IMR-90 (cell line): ENCODE results near the gene KRTAP4-8. TPM values are rescaled to one million over a fixed set of nuclear protein-coding genes. Genes with fewer than 3 reads are reported as not detected.

Source experiments
- ATAC-seq: fragments of 200-7000 bp; cut with Tn5 transposase; 2 replicates; pipeline ENCODE4 v1.9.1; 2020; ENCODE audit warnings: low read depth, mild to moderate bottlenecking, moderate library complexity
- BruUV-seq: library from RNA; stranded (reverse); fragments of 400-500 nt; replicated peaks from 2 replicates; lab custom pipeline; 2021; lab: Mats Ljungman, UMichigan
- CTCF ChIA-PET: fragments of 300-600 bp; formaldehyde crosslinking; extraction: SDS; loops from one replicate; lab custom pipeline; 2021; ENCODE audit warnings: antibody characterized with exemption; lab: Yijun Ruan, JAX
- POLR2A ChIA-PET: fragments of 300-600 bp; sonication (Branson Sonifier 250); formaldehyde crosslinking; loops from one replicate; lab custom pipeline; 2022; ENCODE audit warnings: antibody characterized with exemption; ENCODE audit not compliant: unreplicated experiment; lab: Charles Lee
- DNase-seq: peaks from one replicate; pipeline ENCODE4 v3.0.0; 2013
- H2AFZ ChIP-seq: replicated peaks from 2 replicates; pipeline ENCODE3; 2013; ENCODE audit warnings: low read length, mild to moderate bottlenecking; ENCODE audit not compliant: poor library complexity
- H2AK5ac ChIP-seq: 2 replicates; pipeline ENCODE4 v1.6.1; 2013; ENCODE audit warnings: low read depth, low read length, inconsistent platforms
- H2AK9ac ChIP-seq: replicated peaks from 2 replicates; pipeline ENCODE3; 2013; ENCODE audit warnings: mild to moderate bottlenecking, low read depth, low read length, moderate library complexity; ENCODE audit not compliant: poor library complexity
- H2BK120ac ChIP-seq: 2 replicates; pipeline ENCODE4 v1.6.1; 2013; ENCODE audit warnings: low read depth, low read length, inconsistent platforms
- H2BK15ac ChIP-seq: 3 replicates; pipeline ENCODE4 v1.6.1; 2013; ENCODE audit warnings: low read depth, low read length, inconsistent platforms
- H2BK20ac ChIP-seq: 2 replicates; pipeline ENCODE4 v1.6.1; 2013; ENCODE audit warnings: low read depth, mild to moderate bottlenecking, inconsistent platforms, low read length, moderate library complexity
- H2BK5ac ChIP-seq: 2 replicates; pipeline ENCODE4 v1.6.1; 2013; ENCODE audit warnings: mild to moderate bottlenecking, low read depth, low read length, inconsistent platforms; ENCODE audit not compliant: poor library complexity, severe bottlenecking
- H3K14ac ChIP-seq: replicated peaks from 2 replicates; pipeline ENCODE4 v1.6.1; 2013; ENCODE audit warnings: low read depth, low read length, inconsistent platforms
- H3K18ac ChIP-seq: 2 replicates; pipeline ENCODE4 v1.6.1; 2013; ENCODE audit warnings: low read depth, low read length, control low read depth
- H3K23ac ChIP-seq: 2 replicates; pipeline ENCODE4 v1.6.1; 2013; ENCODE audit warnings: low read depth, low read length, inconsistent platforms
- H3K27ac ChIP-seq: 2 replicates; pipeline ENCODE4 v1.5.1; 2013; ENCODE audit warnings: mild to moderate bottlenecking, control low read depth, low read length; ENCODE audit not compliant: insufficient read depth
- H3K27me3 ChIP-seq: 2 replicates; pipeline ENCODE4 v1.6.1; 2013; ENCODE audit warnings: low read length; ENCODE audit not compliant: control insufficient read depth, insufficient read depth
- H3K36me3 ChIP-seq: 2 replicates; pipeline ENCODE4 v1.6.1; 2013; ENCODE audit warnings: low read length, mixed read lengths; ENCODE audit not compliant: control insufficient read depth, insufficient read depth
- H3K4ac ChIP-seq: 2 replicates; pipeline ENCODE4 v1.6.1; 2013; ENCODE audit warnings: low read depth, low read length, inconsistent platforms
- H3K4me1 ChIP-seq: 2 replicates; pipeline ENCODE4 v1.6.1; 2013; ENCODE audit warnings: low read length, mixed read lengths; ENCODE audit not compliant: control insufficient read depth, insufficient read depth
- H3K4me2 ChIP-seq: 2 replicates; pipeline ENCODE4 v1.6.1; 2013; ENCODE audit warnings: low read depth, mild to moderate bottlenecking, control low read depth, low read length, moderate library complexity
- H3K4me3 ChIP-seq: 2 replicates; pipeline ENCODE4 v1.5.1; 2013; ENCODE audit warnings: low read depth, mild to moderate bottlenecking, control low read depth, low read length, moderate library complexity; ENCODE audit not compliant: insufficient read depth
- H3K56ac ChIP-seq: 2 replicates; pipeline ENCODE4 v1.6.1; 2013; ENCODE audit warnings: low read length, inconsistent platforms; ENCODE audit not compliant: insufficient read depth; ENCODE audit errors: extremely low read depth
- H3K79me1 ChIP-seq, 2 experiments: 2 replicates each; pipeline ENCODE4 v1.6.1; 2013; ENCODE audit warnings: low read length in 2 of 2, inconsistent platforms in 1 of 2, low read depth in 1 of 2
- H3K9ac ChIP-seq: 2 replicates; pipeline ENCODE4 v1.6.1; 2013; ENCODE audit warnings: low read depth, low read length, control low read depth
- H3K9me1 ChIP-seq: 2 replicates; pipeline ENCODE4 v1.6.1; 2013; ENCODE audit warnings: low read length, inconsistent platforms; ENCODE audit not compliant: insufficient read depth
- H3K9me3 ChIP-seq: 2 replicates; pipeline ENCODE4 v1.6.1; 2013; ENCODE audit warnings: low read length; ENCODE audit not compliant: control insufficient read depth, insufficient read depth
- H4K20me1 ChIP-seq: 2 replicates; pipeline ENCODE4 v1.6.1; 2013; ENCODE audit warnings: low read length, inconsistent platforms; ENCODE audit not compliant: insufficient read depth
- H4K5ac ChIP-seq: 2 replicates; pipeline ENCODE4 v1.6.1; 2013; ENCODE audit warnings: mild to moderate bottlenecking, low read depth, low read length, control low read depth
- H4K8ac ChIP-seq, 2 experiments: 2 replicates each; pipeline ENCODE4 v1.6.1; 2013; ENCODE audit warnings: low read depth in 2 of 2, low read length in 2 of 2, control low read depth in 1 of 2, inconsistent platforms in 1 of 2
- H4K91ac ChIP-seq: 2 replicates; pipeline ENCODE4 v1.6.1; 2013; ENCODE audit warnings: low read depth, low read length, inconsistent platforms; ENCODE audit not compliant: insufficient read depth
- BHLHE40 ChIP-seq: fragments of 150-350 bp; IDR thresholded peaks from 2 replicates; pipeline ENCODE4 v1.6.1; 2016; ENCODE audit warnings: mild to moderate bottlenecking, low read depth, low read length
- CEBPB ChIP-seq: IDR thresholded peaks from 2 replicates; pipeline ENCODE4 v1.6.1; 2012; ENCODE audit warnings: low read depth, low read length, improper control_type of control experiment
- CHD1 ChIP-seq: IDR thresholded peaks from 2 replicates; pipeline ENCODE4 v1.6.1; 2012; ENCODE audit warnings: low read depth, low read length, improper control_type of control experiment
- ELK1 ChIP-seq: fragments of 150-350 bp; IDR thresholded peaks from 2 replicates; pipeline ENCODE4 v1.6.1; 2016; ENCODE audit warnings: low read depth, mild to moderate bottlenecking, low read length, moderate library complexity, borderline replicate concordance
- FOS ChIP-seq: fragments of 150-350 bp; IDR thresholded peaks from 2 replicates; pipeline ENCODE4 v1.6.1; 2016; ENCODE audit warnings: low read depth, low read length
- MAFK ChIP-seq: IDR thresholded peaks from 2 replicates; pipeline ENCODE4 v1.6.1; 2012; ENCODE audit warnings: low read depth, low read length, improper control_type of control experiment
- MAZ ChIP-seq: IDR thresholded peaks from 2 replicates; pipeline ENCODE4 v1.6.1; 2012; ENCODE audit warnings: low read depth, mild to moderate bottlenecking, low read length, improper control_type of control experiment, moderate library complexity, borderline replicate concordance
- MXI1 ChIP-seq: IDR thresholded peaks from 2 replicates; pipeline ENCODE4 v1.6.1; 2012; ENCODE audit warnings: low read depth, mild to moderate bottlenecking, low read length, moderate library complexity, borderline replicate concordance
- NFE2L2 ChIP-seq: fragments of 150-350 bp; IDR thresholded peaks from 2 replicates; pipeline ENCODE4 v1.6.1; 2016; ENCODE audit warnings: low read depth, mild to moderate bottlenecking, low read length
- POLR2A ChIP-seq: IDR thresholded peaks from 2 replicates; pipeline ENCODE4 v1.6.1; 2012; ENCODE audit warnings: mild to moderate bottlenecking, low read depth, low read length
- RAD21 ChIP-seq: IDR thresholded peaks from 2 replicates; pipeline ENCODE4 v1.6.1; 2012; ENCODE audit warnings: low read length, improper control_type of control experiment
- RCOR1 ChIP-seq: IDR thresholded peaks from 2 replicates; pipeline ENCODE4 v1.6.1; 2012; ENCODE audit warnings: mild to moderate bottlenecking, low read length, improper control_type of control experiment; ENCODE audit not compliant: insufficient replicate concordance
- RFX5 ChIP-seq: IDR thresholded peaks from 2 replicates; pipeline ENCODE4 v1.8.0; 2012; ENCODE audit warnings: low read depth, mild to moderate bottlenecking, low read length, moderate library complexity
- SMC3 ChIP-seq: fragments of 150-350 bp; IDR thresholded peaks from 2 replicates; pipeline ENCODE4 v1.6.1; 2016; ENCODE audit warnings: low read depth, mild to moderate bottlenecking, antibody characterized with exemption, low read length, moderate library complexity
- USF2 ChIP-seq: fragments of 150-350 bp; IDR thresholded peaks from 2 replicates; pipeline ENCODE4 v1.6.1; 2017; ENCODE audit warnings: mild to moderate bottlenecking, antibody characterized with exemption, low read length, low read depth
- WGBS, 2 experiments: methylation state at CpG; one replicate each; pipeline versions ENCODE4 v1.1.5 to v1.1.7; 2013; ENCODE audit warnings: missing lambda C conversion rate in 2 of 2; ENCODE audit not compliant: insufficient read length in 1 of 2; ENCODE audit errors: extremely low coverage in 2 of 2; 5-methylcytosine and 5-hydroxymethylcytosine counted together
- dilution Hi-C: fragments of 300-500 bp; cut with HindIII; formaldehyde crosslinking; loops from one replicate; pipeline ENCODE4 v1.14.3; 2018; ENCODE audit warnings: low sequenced_read_pairs; ENCODE audit not compliant: unreplicated experiment
- in situ Hi-C: fragments of 300-500 bp; cut with MboI; formaldehyde crosslinking; loops from 3 replicates; pipeline ENCODE4 v1.14.3; 2019; ENCODE audit warnings: low sequenced_read_pairs, inconsistent platforms, mixed read lengths
- intact Hi-C: fragments of 100-400 bp; cut with micrococcal nuclease; formaldehyde crosslinking; loops from 2 replicates; pipeline ENCODE4 v1.10.0; 2022
- polyA plus RNA-seq, 3 experiments: library from polyadenylated mRNA; depleted of rRNA; stranded (reverse); fragments of >200 nt; gene quantifications; 2 replicates each; pipeline ENCODE4 v1.2.3, GENCODE V29; 2012; ENCODE audit warnings: low replicate concordance in 1 of 3
- total RNA-seq: library from RNA; depleted of rRNA; stranded (reverse); fragments of >200 nt; gene quantifications from 2 replicates; pipeline ENCODE4 v1.2.3, GENCODE V29; 2012
- TF ChIP-seq, protein P1 (sequence below): conservative IDR thresholded peaks from 2 replicates; pipeline ENCODE4 v1.5.1; 2012; ENCODE audit warnings: mild to moderate bottlenecking, low read depth, low read length, improper control_type of control experiment

Gene KRTAP4-8
- total and polyA plus RNA-seq, 2 of the 4 experiments (the other 2 are of a cell fraction), result not detected

DNA sequence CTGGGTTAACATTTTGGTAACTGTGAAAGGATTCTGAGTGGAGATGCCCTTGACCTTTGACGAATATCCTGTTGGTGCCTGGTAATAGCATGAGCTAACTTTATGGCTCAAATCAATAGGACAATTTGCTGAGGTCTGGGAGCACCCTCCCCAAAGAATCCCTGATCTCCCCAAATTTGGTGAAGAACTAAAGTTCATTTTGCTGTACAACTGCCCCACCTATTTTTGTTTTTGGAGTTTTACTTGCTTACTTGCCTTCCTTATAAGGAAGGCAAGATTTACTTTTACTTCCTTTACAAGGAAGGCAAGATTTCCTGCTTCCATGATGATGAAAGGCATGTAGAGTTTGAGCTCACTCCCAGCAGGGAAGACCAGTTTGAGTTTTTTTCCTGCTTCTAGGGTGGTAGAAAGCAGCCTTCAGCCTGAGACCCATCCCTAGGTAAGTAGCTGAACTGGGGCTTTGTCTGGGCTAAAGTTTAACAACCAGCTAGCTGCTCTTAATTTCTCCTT lies 10.1 kb upstream of the KRTAP4-8 start:
- Histone ChIP-seq H2BK20ac (peak overlapping the region; percentile 64), H2BK120ac (peak overlapping the region; percentile 68), H3K27me3 (no peaks in the 10 kb centered on the region), H4K5ac (no peak overlapping the region; the same call in 1 of the 2 replicates), H3K4me2 (no peak overlapping the region), H2AFZ (no peak overlapping the region), H3K79me1 (no peaks in the 10 kb centered on the region), H2BK15ac (peak overlapping the region; percentile 49; the same call in 1 of the 3 replicates), H4K91ac (peak overlapping the region; percentile 53; the same call in 1 of the 2 replicates), H3K9me1 (no peaks in the 10 kb centered on the region; the same call in 1 of the 2 replicates), H3K36me3 (no peaks in the 10 kb centered on the region), H4K8ac (peak overlapping the region; percentile 50 to 53), H3K4me1 (0 out of 2 replicates have a peak, but pooled peaks cover 2% of the 10 kb centered on the region), H3K4me3 (no peak overlapping the region; the same call in 1 of the 2 replicates), H3K14ac (peak overlapping the region; percentile 57), H3K23ac (peak overlapping the region; percentile 69; the same call in 1 of the 2 replicates), H3K9me3 (no peaks in the 10 kb centered on the region), H3K18ac (peak overlapping the region; percentile 87; the same call in 1 of the 2 replicates), H2BK5ac (no peak overlapping the region), H3K56ac (no peak overlapping the region), H3K4ac (peak overlapping the region; percentile 61), H2AK9ac (no peak overlapping the region), H3K9ac (no peak overlapping the region), H3K27ac (no peak overlapping the region), H2AK5ac (peak overlapping the region; percentile 20; the same call in 1 of the 2 replicates), H4K20me1 (no peaks in the 10 kb centered on the region)
- in situ Hi-C loops, result no loop called here
- ChIA-PET CTCF (no interaction called here), POLR2A (interaction anchor here (1.1 kb wide), 1 partner anchor 28 kb away, joined by 3 read pairs; no protein-coding TSS in a partner anchor)
- dilution Hi-C loops, result no loop called here
- intact Hi-C loops, result no loop called here
- no peak for ATAC-seq
- TF ChIP-seq RAD21, result no peak
- TF ChIP-seq MAZ, result no peak
- no peak for TF ChIP-seq USF2
- TF ChIP-seq RFX5, result no peak
- TF ChIP-seq MAFK, result no peak
- no peak for TF ChIP-seq NFE2L2
- no peak for TF ChIP-seq CEBPB
- no peak for TF ChIP-seq CHD1
- TF ChIP-seq RCOR1, result no peak
- no peak for TF ChIP-seq MXI1
- no peak for TF ChIP-seq FOS
- TF ChIP-seq SMC3, result no peak
- TF ChIP-seq, protein P1, sequence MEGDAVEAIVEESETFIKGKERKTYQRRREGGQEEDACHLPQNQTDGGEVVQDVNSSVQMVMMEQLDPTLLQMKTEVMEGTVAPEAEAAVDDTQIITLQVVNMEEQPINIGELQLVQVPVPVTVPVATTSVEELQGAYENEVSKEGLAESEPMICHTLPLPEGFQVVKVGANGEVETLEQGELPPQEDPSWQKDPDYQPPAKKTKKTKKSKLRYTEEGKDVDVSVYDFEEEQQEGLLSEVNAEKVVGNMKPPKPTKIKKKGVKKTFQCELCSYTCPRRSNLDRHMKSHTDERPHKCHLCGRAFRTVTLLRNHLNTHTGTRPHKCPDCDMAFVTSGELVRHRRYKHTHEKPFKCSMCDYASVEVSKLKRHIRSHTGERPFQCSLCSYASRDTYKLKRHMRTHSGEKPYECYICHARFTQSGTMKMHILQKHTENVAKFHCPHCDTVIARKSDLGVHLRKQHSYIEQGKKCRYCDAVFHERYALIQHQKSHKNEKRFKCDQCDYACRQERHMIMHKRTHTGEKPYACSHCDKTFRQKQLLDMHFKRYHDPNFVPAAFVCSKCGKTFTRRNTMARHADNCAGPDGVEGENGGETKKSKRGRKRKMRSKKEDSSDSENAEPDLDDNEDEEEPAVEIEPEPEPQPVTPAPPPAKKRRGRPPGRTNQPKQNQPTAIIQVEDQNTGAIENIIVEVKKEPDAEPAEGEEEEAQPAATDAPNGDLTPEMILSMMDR, result no peak
- no peak for TF ChIP-seq ELK1
- TF ChIP-seq POLR2A, result no peak
- TF ChIP-seq BHLHE40, result no peak
- WGBS, 2 experiments, result no CpG with 5 or more reads among the region's 1 CpG
- DNase-seq, result peak; percentile 29
- no TSS peak for BruUV-seq
